ENCODE measurements around the gene CNTNAP2. TPM values are rescaled to one million over a fixed set of nuclear protein-coding genes. Genes with fewer than 3 reads are reported as not detected.

CNTNAP2 gene
- total RNA-seq, 1 experiment from 2014 or later, result 0.03 TPM

DNA sequence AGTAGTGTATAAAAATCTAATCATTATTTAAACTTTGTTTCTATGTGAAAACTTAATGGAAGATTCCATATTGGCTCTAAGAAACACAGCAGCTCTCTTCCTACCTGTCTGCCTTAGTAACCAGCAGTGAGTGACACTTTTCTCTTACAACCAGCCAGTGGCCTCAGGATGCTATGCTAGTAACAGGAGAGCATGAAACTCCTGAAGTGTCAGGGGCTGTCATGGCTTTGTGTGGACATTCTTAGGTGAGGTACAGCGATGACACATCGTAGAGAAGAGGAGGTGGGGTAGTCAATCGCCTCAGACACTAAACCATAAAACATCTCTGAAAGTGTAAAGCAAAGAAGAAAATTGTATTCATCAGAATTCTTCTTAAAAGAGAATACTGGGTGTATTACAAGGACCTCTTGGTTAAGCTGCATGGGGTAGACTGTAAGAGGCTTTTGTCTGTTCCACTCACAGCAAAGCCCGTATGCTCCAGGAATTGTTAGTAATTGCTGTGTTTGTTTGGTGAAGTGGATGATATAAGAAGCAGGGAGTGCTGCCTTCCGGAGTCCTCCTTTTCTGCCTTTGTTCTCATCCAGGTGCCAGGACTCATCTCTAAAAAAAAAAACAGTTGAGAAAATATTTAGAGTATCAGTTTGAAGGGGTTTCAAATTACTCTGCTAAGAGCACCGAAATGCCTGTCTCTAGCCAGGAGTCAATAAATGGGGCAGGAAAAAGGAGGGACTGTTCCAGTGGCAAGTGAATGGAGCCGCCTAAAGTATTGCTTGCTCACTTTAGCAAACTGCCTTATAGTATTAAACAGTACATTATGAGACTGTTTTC is 518.8 kb downstream of the CNTNAP2 start:
- Histone ChIP-seq H3K27ac (ENCODE audit: low read length) (no peak overlapping the region), H3K27me3 (ENCODE audit: control insufficient read depth, insufficient read depth, low read length) (no peaks in the 10 kb centered on the region), H3K36me3 (ENCODE audit: control insufficient read depth, insufficient read depth, low read length) (no peaks in the 10 kb centered on the region), H3K4me3 (ENCODE audit: low read depth in 2 of 2, low read length in 2 of 2) (no peak overlapping the region), H3K9me3 (ENCODE audit: control insufficient read depth, insufficient read depth, low read depth, low read length) (no peaks in the 10 kb centered on the region), H3K4me1 (ENCODE audit: control insufficient read depth, insufficient read depth, low read length) (no peaks in the 10 kb centered on the region)
- ATAC-seq, result no peak
- no peak for TF ChIP-seq TCF7L2 (IDR thresholded peaks at IDR 0.05; ENCODE audit: low read depth, low read length)
- TF ChIP-seq REST (IDR thresholded peaks at IDR 0.05; ENCODE audit: insufficient read depth in 1 of 2, low read depth in 2 of 2, low read length in 1 of 2), result no peak
- no peak for TF ChIP-seq SIN3A (IDR thresholded peaks at IDR 0.05; ENCODE audit: borderline replicate concordance, insufficient read depth, low read depth, low read length)
- TF ChIP-seq POLR2AphosphoS5 (IDR thresholded peaks at IDR 0.05; ENCODE audit: low read depth, low read length), result no peak
- TF ChIP-seq, protein P1, sequence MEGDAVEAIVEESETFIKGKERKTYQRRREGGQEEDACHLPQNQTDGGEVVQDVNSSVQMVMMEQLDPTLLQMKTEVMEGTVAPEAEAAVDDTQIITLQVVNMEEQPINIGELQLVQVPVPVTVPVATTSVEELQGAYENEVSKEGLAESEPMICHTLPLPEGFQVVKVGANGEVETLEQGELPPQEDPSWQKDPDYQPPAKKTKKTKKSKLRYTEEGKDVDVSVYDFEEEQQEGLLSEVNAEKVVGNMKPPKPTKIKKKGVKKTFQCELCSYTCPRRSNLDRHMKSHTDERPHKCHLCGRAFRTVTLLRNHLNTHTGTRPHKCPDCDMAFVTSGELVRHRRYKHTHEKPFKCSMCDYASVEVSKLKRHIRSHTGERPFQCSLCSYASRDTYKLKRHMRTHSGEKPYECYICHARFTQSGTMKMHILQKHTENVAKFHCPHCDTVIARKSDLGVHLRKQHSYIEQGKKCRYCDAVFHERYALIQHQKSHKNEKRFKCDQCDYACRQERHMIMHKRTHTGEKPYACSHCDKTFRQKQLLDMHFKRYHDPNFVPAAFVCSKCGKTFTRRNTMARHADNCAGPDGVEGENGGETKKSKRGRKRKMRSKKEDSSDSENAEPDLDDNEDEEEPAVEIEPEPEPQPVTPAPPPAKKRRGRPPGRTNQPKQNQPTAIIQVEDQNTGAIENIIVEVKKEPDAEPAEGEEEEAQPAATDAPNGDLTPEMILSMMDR (IDR thresholded peaks at IDR 0.05), result no peak
- no peak for DNase-seq (ENCODE audit: low read depth, low spot score)
- no TSS peak for BruUV-seq (replicated peaks)
- ChIA-PET POLR2A (no interaction called here), CTCF (no interaction called here)
- intact Hi-C loops (cut with micrococcal nuclease; ENCODE audit: unreplicated experiment), result no loop called here
- in situ Hi-C loops (cut with HindIII; ENCODE audit: low pct_unique_long_range_greater_than_20kb, low sequenced_read_pairs), result no loop called here

GRCh38 chr7:146636033-146636356 is 519.4 kb downstream of the CNTNAP2 start:
- Histone ChIP-seq H3K27me3 (ENCODE audit: control insufficient read depth, insufficient read depth, low read length) (no peaks in the 10 kb centered on the region), H3K4me3 (ENCODE audit: low read depth in 2 of 2, low read length in 2 of 2) (no peak overlapping the region), H3K4me1 (ENCODE audit: control insufficient read depth, insufficient read depth, low read length) (no peaks in the 10 kb centered on the region), H3K27ac (ENCODE audit: low read length) (no peak overlapping the region), H3K9me3 (ENCODE audit: control insufficient read depth, insufficient read depth, low read depth, low read length) (no peaks in the 10 kb centered on the region), H3K36me3 (ENCODE audit: control insufficient read depth, insufficient read depth, low read length) (no peaks in the 10 kb centered on the region)
- ChIA-PET POLR2A (no interaction called here), CTCF (no interaction called here)
- in situ Hi-C loops (cut with HindIII; ENCODE audit: low pct_unique_long_range_greater_than_20kb, low sequenced_read_pairs), result no loop called here
- TF ChIP-seq SIN3A (IDR thresholded peaks at IDR 0.05; ENCODE audit: borderline replicate concordance, insufficient read depth, low read depth, low read length) (no peak), REST (IDR thresholded peaks at IDR 0.05; ENCODE audit: insufficient read depth in 1 of 2, low read depth in 2 of 2, low read length in 1 of 2) (no peak), POLR2AphosphoS5 (IDR thresholded peaks at IDR 0.05; ENCODE audit: low read depth, low read length) (no peak), TCF7L2 (IDR thresholded peaks at IDR 0.05; ENCODE audit: low read depth, low read length) (no peak)
- TF ChIP-seq, protein P1 (IDR thresholded peaks at IDR 0.05), result no peak
- no TSS peak for BruUV-seq (replicated peaks)
- intact Hi-C loops (cut with micrococcal nuclease; ENCODE audit: unreplicated experiment), result no loop called here
- ATAC-seq (no peak), DNase-seq (ENCODE audit: low read depth, low spot score) (no peak)
